SK-N-SH (cell line): Measurements from ENCODE around the gene DNAH7. TPM values are rescaled to one million over a fixed set of nuclear protein-coding genes. Genes with fewer than 3 reads are reported as not detected.

Source experiments
- CTCF ChIA-PET: fragments of 300-600, 350-600 bp; formaldehyde crosslinking; extraction: SDS; loops from one replicate; lab custom pipeline; 2021; lab: Yijun Ruan, JAX
- POLR2A ChIA-PET: fragments of 350-600 bp; sonication (Branson Sonifier 250); formaldehyde crosslinking; extraction: SDS; loops from one replicate; lab custom pipeline; 2020; ENCODE audit warnings: antibody characterized with exemption, inconsistent platforms; lab: Yijun Ruan, JAX
- DNase-seq: peaks from one replicate; pipeline ENCODE4 v3.0.0; 2012
- H2AFZ ChIP-seq: fragments of 200-600 bp; sonication (generic); 2 replicates; pipeline ENCODE4 v1.8.1; 2016; ENCODE audit warnings: antibody characterized with exemption, mild to moderate bottlenecking, low read depth
- H3F3A ChIP-seq: fragments of 200-600 bp; sonication (generic); replicated peaks from 2 replicates; pipeline ENCODE3; 2016; ENCODE audit warnings: antibody characterized with exemption, mild to moderate bottlenecking; ENCODE audit not compliant: insufficient read depth
- H3K27ac ChIP-seq, 2 experiments: fragments of 200-500 bp in 1 of 2; fragments of 200-600 bp in 1 of 2; sonication (Bioruptor generic) in 1 of 2; sonication (generic), shearing (Covaris generic) in 1 of 2; 2 replicates each; pipeline versions ENCODE4 v1.5.1 to v1.6.1; 2014 to 2016; ENCODE audit warnings: low read depth in 2 of 2, inconsistent platforms in 1 of 2, low read length in 1 of 2, mild to moderate bottlenecking in 1 of 2, mixed read lengths in 1 of 2
- H3K27me3 ChIP-seq: fragments of 200-600 bp; sonication (generic), shearing (Covaris generic); 2 replicates; pipeline ENCODE4 v1.6.1; 2016; ENCODE audit warnings: mixed run types; ENCODE audit not compliant: insufficient read depth
- H3K36me3 ChIP-seq, 2 experiments: fragments of 200-500 bp in 1 of 2; fragments of 200-600 bp in 1 of 2; sonication (Bioruptor generic) in 1 of 2; sonication (generic) in 1 of 2; replicated peaks in 1 of 2; 2 replicates each; pipeline versions ENCODE3 to v1.5.1; 2014 to 2016; ENCODE audit warnings: low read length in 1 of 2, mild to moderate bottlenecking in 1 of 2; ENCODE audit not compliant: insufficient read depth in 2 of 2, control insufficient read depth in 1 of 2
- H3K4me1 ChIP-seq, 2 experiments: fragments of 200-500 bp in 1 of 2; fragments of 200-600 bp in 1 of 2; sonication (Bioruptor generic) in 1 of 2; sonication (generic), shearing (Covaris generic) in 1 of 2; 2 replicates each; pipeline versions ENCODE4 v1.5.1 to v1.6.1; 2014 to 2016; ENCODE audit warnings: low read depth in 1 of 2, low read length in 1 of 2, mixed run types in 1 of 2; ENCODE audit not compliant: insufficient read depth in 2 of 2, control insufficient read depth in 1 of 2
- H3K4me2 ChIP-seq: fragments of 200-600 bp; sonication (generic), shearing (Covaris generic); 2 replicates; pipeline ENCODE4 v1.6.1; 2017; ENCODE audit warnings: mixed run types
- H3K4me3 ChIP-seq, 2 experiments: fragments of 200-500 bp in 1 of 2; fragments of 200-600 bp in 1 of 2; sonication (Bioruptor generic) in 1 of 2; sonication (generic), shearing (Covaris generic) in 1 of 2; 2 replicates each; pipeline versions ENCODE4 v1.5.1 to v1.8.1; 2014 to 2016; ENCODE audit warnings: low read depth in 2 of 2, inconsistent platforms in 1 of 2, low read length in 1 of 2, mild to moderate bottlenecking in 1 of 2, mixed read lengths in 1 of 2, moderate library complexity in 1 of 2
- H3K79me2 ChIP-seq: fragments of 200-600 bp; sonication (generic); 2 replicates; pipeline ENCODE4 v1.8.1; 2017; ENCODE audit warnings: mild to moderate bottlenecking; ENCODE audit not compliant: insufficient read depth
- H3K9ac ChIP-seq: fragments of 200-600 bp; sonication (generic); 2 replicates; pipeline ENCODE4 v1.6.1; 2017; ENCODE audit warnings: mixed run types
- H3K9me2 ChIP-seq: fragments of 200-600 bp; sonication (generic); 2 replicates; pipeline ENCODE4 v1.6.1; 2017; ENCODE audit warnings: mixed run types
- H3K9me3 ChIP-seq: fragments of 200-600 bp; sonication (generic); 2 replicates; pipeline ENCODE4 v1.6.1; 2017; ENCODE audit warnings: mixed run types, mild to moderate bottlenecking, moderate library complexity
- H4K20me1 ChIP-seq: fragments of 200-600 bp; sonication (generic); 2 replicates; pipeline ENCODE4 v1.6.1; 2017; ENCODE audit warnings: mild to moderate bottlenecking, mixed run types; ENCODE audit not compliant: insufficient read depth
- ELF1 ChIP-seq: IDR thresholded peaks from 2 replicates; pipeline ENCODE4 v1.4.0; 2012
- EP300 ChIP-seq, 2 experiments: IDR thresholded peaks; 2 replicates each; pipeline versions ENCODE4 v1.4.0 to v1.6.1; 2012; ENCODE audit warnings: borderline replicate concordance in 1 of 2, low read depth in 1 of 2, low read length in 1 of 2
- FOXJ3 ChIP-seq: sonication (generic); formaldehyde crosslinking; IDR thresholded peaks from 2 replicates; pipeline ENCODE4 v1.5.1; 2020; ENCODE audit warnings: mild to moderate bottlenecking, missing genetic modification reagents
- FOXM1 ChIP-seq: IDR thresholded peaks from 2 replicates; pipeline ENCODE4 v1.4.0; 2012; ENCODE audit warnings: low read depth, mild to moderate bottlenecking
- GABPA ChIP-seq: IDR thresholded peaks from 2 replicates; pipeline ENCODE4 v1.4.0; 2012; ENCODE audit warnings: low read depth, mild to moderate bottlenecking
- GATA2 ChIP-seq: sonication (generic); formaldehyde crosslinking; IDR thresholded peaks from 2 replicates; pipeline ENCODE4 v1.5.0; 2020; ENCODE audit warnings: mild to moderate bottlenecking, missing genetic modification reagents
- JUND ChIP-seq: IDR thresholded peaks from 2 replicates; pipeline ENCODE4 v1.4.0; 2012
- MEF2A ChIP-seq: IDR thresholded peaks from 2 replicates; pipeline ENCODE4 v1.4.0; 2012; ENCODE audit warnings: low read depth, borderline replicate concordance
- RAD21 ChIP-seq: IDR thresholded peaks from 2 replicates; pipeline ENCODE4 v1.6.1; 2012; ENCODE audit warnings: mild to moderate bottlenecking, low read length
- RCOR1 ChIP-seq: fragments of 150-350 bp; IDR thresholded peaks from 2 replicates; pipeline ENCODE4 v1.6.1; 2017; ENCODE audit warnings: antibody characterized with exemption, low read length
- RFX5 ChIP-seq: IDR thresholded peaks from 2 replicates; pipeline ENCODE4 v1.6.1; 2012; ENCODE audit warnings: mild to moderate bottlenecking, improper control_type of control experiment, low read length
- RXRA ChIP-seq: IDR thresholded peaks from 2 replicates; pipeline ENCODE4 v1.4.0; 2012; ENCODE audit warnings: low read depth, mild to moderate bottlenecking, borderline replicate concordance
- SMC3 ChIP-seq: IDR thresholded peaks from 2 replicates; pipeline ENCODE4 v1.6.1; 2012; ENCODE audit warnings: low read depth, low read length, improper control_type of control experiment
- TAF1 ChIP-seq: IDR thresholded peaks from 2 replicates; pipeline ENCODE4 v1.6.1; 2012; ENCODE audit warnings: low read depth, mild to moderate bottlenecking, low read length, moderate library complexity, borderline replicate concordance
- TCF12 ChIP-seq: IDR thresholded peaks from 2 replicates; pipeline ENCODE4 v1.4.0; 2012
- TEAD4 ChIP-seq: IDR thresholded peaks from 2 replicates; pipeline ENCODE4 v1.4.0; 2012; ENCODE audit warnings: mild to moderate bottlenecking, borderline replicate concordance; ENCODE audit not compliant: insufficient read depth
- YY1 ChIP-seq: IDR thresholded peaks from 2 replicates; pipeline ENCODE4 v1.4.0; 2012; ENCODE audit warnings: low read depth, mild to moderate bottlenecking
- WGBS: methylation state at CpG from one replicate; pipeline ENCODE4 v1.1.6; 2017; ENCODE audit warnings: low lambda C conversion rate; 5-methylcytosine and 5-hydroxymethylcytosine counted together
- polyA plus RNA-seq, 3 experiments: library from polyadenylated mRNA; depleted of rRNA; stranded (reverse); fragments of >200 nt; gene quantifications; 2 replicates each; pipeline ENCODE4 v1.2.3, GENCODE V29; 2012
- TF ChIP-seq, protein P1 (sequence below): IDR thresholded peaks from 2 replicates; pipeline ENCODE4 v1.4.0; 2012; ENCODE audit warnings: low read depth
- TF ChIP-seq, protein P2 (sequence below): fragments of 150-350 bp; IDR thresholded peaks from 2 replicates; pipeline ENCODE4 v1.6.1; 2017; ENCODE audit warnings: antibody characterized with exemption, low read length, low read depth, borderline replicate concordance
- TF ChIP-seq, protein P3 (sequence below): fragments of 150-350 bp; IDR thresholded peaks from 2 replicates; pipeline ENCODE4 v1.6.1; 2016; ENCODE audit warnings: mild to moderate bottlenecking, low read depth, low read length
- TF ChIP-seq, protein P4 (sequence below): fragments of 200-600 bp; sonication (generic); IDR thresholded peaks from 2 replicates; pipeline ENCODE4 v1.6.1; 2017; ENCODE audit warnings: antibody characterized with exemption, mild to moderate bottlenecking, moderate library complexity

The DNAH7 gene
- polyA plus RNA-seq, 1 of the 3 experiments (the other 2 are of a cell fraction): 1.2 TPM

DNA sequence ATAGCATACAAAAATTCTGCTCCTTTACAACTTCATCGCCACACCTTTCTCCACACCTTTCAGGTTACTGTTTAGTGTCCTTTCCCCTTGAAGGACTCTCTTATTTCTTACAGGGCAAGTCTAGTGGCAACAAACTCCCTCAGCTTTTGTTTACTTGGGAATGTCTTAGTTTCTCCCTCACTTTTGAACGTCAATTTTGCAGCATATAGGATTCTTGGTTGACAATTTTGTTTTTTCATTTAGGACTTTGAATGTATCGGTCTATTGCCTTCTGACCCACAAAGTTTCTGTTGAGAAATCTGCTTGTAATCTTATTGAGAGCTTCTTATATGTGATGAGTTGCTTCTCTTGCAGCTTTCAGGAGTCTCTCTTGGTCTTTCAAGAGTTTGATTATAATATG, 368.2 kb downstream of the DNAH7 start:
- no peak overlapping the region for H3K4me2 ChIP-seq
- H3K9me2 ChIP-seq: no peaks in the 10 kb centered on the region
- peaks cover 20% of the 10 kb centered on the region for H3K9me3 ChIP-seq
- no peak for TF ChIP-seq RAD21
- no peak for TF ChIP-seq RFX5
- TF ChIP-seq, protein P1, sequence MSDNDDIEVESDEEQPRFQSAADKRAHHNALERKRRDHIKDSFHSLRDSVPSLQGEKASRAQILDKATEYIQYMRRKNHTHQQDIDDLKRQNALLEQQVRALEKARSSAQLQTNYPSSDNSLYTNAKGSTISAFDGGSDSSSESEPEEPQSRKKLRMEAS: no peak
- TF ChIP-seq YY1: no peak
- WGBS: 92% methylated on average over 3 of the region's 3 CpGs
- CTCF ChIA-PET: no interaction called here
- no peaks in the 10 kb centered on the region for H3K4me1 ChIP-seq
- H3K27me3 ChIP-seq: no peaks in the 10 kb centered on the region
- H3K79me2 ChIP-seq: peaks cover 11% of the 10 kb centered on the region
- no peak overlapping the region for H3K4me3 ChIP-seq
- H2AFZ ChIP-seq: no peak overlapping the region
- peaks cover 0 to 23% of the 10 kb centered on the region in 2 experiments for H3K36me3 ChIP-seq
- POLR2A ChIA-PET: no interaction called here
- H3K27ac ChIP-seq: no peak overlapping the region
- no peaks in the 10 kb centered on the region for H4K20me1 ChIP-seq
- H3K9ac ChIP-seq: no peak overlapping the region
- DNase-seq: no peak
- H3F3A ChIP-seq: no peaks in the 10 kb centered on the region

DNA sequence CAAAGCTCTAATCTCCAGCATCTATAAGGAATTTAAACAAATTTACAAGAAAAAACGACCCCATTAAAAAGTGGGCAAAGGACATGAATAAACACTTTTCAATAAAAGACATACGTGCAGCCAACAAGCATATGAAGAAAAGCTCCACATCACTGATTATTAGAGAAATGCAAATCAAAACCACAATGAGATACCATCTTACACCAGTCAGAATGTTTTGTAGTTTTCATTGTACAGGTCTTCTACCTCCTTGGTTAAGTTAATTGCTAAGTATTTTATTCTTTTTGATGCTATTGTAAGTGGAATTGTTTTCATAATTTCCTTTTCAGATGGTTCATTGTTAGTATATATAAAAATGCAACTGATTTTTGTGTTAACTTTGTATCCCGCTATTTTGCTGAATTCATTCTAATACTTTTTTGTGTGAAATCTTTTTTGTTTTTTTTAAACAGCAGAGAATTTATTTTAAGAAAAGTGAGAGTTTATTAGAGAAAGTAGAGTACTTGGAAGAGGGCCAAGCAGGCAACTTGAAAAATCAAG, 370.9 kb downstream of the DNAH7 start:
- Histone ChIP-seq H3K9me3 (peaks cover 20% of the 10 kb centered on the region), H3K4me1 (no peaks in the 10 kb centered on the region), H3K36me3 (peaks cover 0 to 24% of the 10 kb centered on the region in 2 experiments)
- TF ChIP-seq EP300 (IDR thresholded peaks at IDR 0.05; ENCODE audit: borderline replicate concordance in 1 of 2, low read depth in 1 of 2, low read length in 1 of 2) (no peak), TAF1 (no peak), JUND (no peak), RXRA (no peak), RAD21 (no peak), RCOR1 (no peak), TEAD4 (no peak), SMC3 (no peak), TCF12 (no peak), GABPA (no peak), FOXM1 (no peak), GATA2 (no peak), ELF1 (no peak), FOXJ3 (CRISPR knock-in tag) (no peak), MEF2A (no peak)
- TF ChIP-seq, protein P2, sequence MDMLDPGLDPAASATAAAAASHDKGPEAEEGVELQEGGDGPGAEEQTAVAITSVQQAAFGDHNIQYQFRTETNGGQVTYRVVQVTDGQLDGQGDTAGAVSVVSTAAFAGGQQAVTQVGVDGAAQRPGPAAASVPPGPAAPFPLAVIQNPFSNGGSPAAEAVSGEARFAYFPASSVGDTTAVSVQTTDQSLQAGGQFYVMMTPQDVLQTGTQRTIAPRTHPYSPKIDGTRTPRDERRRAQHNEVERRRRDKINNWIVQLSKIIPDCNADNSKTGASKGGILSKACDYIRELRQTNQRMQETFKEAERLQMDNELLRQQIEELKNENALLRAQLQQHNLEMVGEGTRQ: no peak
- TF ChIP-seq, protein P1: no peak
- TF ChIP-seq, protein P3, sequence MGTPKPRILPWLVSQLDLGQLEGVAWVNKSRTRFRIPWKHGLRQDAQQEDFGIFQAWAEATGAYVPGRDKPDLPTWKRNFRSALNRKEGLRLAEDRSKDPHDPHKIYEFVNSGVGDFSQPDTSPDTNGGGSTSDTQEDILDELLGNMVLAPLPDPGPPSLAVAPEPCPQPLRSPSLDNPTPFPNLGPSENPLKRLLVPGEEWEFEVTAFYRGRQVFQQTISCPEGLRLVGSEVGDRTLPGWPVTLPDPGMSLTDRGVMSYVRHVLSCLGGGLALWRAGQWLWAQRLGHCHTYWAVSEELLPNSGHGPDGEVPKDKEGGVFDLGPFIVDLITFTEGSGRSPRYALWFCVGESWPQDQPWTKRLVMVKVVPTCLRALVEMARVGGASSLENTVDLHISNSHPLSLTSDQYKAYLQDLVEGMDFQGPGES: no peak
- TF ChIP-seq, protein P4, sequence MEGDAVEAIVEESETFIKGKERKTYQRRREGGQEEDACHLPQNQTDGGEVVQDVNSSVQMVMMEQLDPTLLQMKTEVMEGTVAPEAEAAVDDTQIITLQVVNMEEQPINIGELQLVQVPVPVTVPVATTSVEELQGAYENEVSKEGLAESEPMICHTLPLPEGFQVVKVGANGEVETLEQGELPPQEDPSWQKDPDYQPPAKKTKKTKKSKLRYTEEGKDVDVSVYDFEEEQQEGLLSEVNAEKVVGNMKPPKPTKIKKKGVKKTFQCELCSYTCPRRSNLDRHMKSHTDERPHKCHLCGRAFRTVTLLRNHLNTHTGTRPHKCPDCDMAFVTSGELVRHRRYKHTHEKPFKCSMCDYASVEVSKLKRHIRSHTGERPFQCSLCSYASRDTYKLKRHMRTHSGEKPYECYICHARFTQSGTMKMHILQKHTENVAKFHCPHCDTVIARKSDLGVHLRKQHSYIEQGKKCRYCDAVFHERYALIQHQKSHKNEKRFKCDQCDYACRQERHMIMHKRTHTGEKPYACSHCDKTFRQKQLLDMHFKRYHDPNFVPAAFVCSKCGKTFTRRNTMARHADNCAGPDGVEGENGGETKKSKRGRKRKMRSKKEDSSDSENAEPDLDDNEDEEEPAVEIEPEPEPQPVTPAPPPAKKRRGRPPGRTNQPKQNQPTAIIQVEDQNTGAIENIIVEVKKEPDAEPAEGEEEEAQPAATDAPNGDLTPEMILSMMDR: no peak
- TF ChIP-seq, all 33 proteins: peak for 0
- Histone ChIP-seq H4K20me1 (no peaks in the 10 kb centered on the region), H3K4me2 (no peak overlapping the region), H3K4me3 (no peak overlapping the region), H3K27ac (no peak overlapping the region), H3K9ac (no peak overlapping the region), H3F3A (no peaks in the 10 kb centered on the region), H3K27me3 (no peaks in the 10 kb centered on the region), H3K79me2 (peaks cover 28% of the 10 kb centered on the region), H3K9me2 (no peaks in the 10 kb centered on the region), H2AFZ (no peak overlapping the region)
- POLR2A ChIA-PET: no interaction called here
- WGBS: 66% methylated on average over 3 of the region's 3 CpGs
- no peak for DNase-seq
- CTCF ChIA-PET: no interaction called here
